ENCODE data around the gene VAC14.

The VAC14 gene

DNA sequence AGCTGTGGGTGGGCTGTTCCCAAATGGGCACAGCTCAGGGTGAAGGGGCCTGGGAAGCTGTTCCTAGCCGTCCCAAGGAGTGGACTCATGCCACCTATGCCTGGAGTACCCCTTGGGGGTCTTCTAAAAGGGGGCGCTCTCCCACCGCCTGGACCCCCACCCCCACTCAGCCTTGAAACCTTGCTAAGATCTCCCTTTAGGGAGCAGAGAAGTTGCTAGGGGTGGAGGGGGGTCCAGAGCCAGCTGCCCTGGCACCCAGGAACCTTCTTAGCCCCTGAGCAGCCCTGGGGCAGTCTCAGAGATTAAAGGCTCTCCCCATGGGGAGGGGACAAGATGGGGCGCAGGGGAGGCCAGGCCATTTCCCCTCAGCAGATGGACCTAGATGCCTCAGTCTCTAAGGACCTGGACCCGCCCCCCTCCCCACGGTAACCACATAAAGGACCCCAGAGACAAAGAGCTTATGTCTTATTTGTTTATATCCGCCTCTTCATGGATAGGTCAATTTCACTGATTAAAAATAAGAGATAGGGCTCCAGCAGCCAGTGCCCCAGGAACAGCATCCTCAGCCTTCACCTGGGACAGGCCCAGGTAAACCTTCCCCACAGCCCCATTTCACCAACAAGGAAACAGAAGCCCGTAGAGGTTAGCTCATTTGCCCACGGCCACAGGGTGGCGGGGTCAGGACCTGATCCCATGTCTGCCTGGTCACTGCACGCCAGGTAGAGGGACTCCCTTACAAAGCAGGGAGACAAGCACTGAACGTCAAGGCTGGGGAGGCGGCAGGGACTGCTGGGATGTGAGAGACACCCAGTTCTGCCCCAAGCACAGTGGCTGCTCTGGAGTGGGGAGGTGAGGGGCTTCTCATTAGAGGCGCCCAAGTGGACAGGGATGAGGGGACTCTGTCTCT lies 118.5 kb downstream of the VAC14 start:
- Histone ChIP-seq H3K9me3 (no peaks in the 10 kb centered on the region), H3K9ac (peak overlapping the region; percentile 40; the same call in 1 of the 2 replicates), H3K4me3 (no peak overlapping the region), H3K27me3 (no peaks in the 10 kb centered on the region), H3K4me1 (peaks cover 73% of the 10 kb centered on the region), H3K36me3 (peaks cover 56% of the 10 kb centered on the region), H3K27ac (peak overlapping the region; percentile 55), H4K20me1 (peaks cover 71% of the 10 kb centered on the region), H3K4me2 (peak overlapping the region; percentile 98)
- no peak for TF ChIP-seq Cebpa-rat (IDR thresholded peaks at IDR 0.05)

DNA sequence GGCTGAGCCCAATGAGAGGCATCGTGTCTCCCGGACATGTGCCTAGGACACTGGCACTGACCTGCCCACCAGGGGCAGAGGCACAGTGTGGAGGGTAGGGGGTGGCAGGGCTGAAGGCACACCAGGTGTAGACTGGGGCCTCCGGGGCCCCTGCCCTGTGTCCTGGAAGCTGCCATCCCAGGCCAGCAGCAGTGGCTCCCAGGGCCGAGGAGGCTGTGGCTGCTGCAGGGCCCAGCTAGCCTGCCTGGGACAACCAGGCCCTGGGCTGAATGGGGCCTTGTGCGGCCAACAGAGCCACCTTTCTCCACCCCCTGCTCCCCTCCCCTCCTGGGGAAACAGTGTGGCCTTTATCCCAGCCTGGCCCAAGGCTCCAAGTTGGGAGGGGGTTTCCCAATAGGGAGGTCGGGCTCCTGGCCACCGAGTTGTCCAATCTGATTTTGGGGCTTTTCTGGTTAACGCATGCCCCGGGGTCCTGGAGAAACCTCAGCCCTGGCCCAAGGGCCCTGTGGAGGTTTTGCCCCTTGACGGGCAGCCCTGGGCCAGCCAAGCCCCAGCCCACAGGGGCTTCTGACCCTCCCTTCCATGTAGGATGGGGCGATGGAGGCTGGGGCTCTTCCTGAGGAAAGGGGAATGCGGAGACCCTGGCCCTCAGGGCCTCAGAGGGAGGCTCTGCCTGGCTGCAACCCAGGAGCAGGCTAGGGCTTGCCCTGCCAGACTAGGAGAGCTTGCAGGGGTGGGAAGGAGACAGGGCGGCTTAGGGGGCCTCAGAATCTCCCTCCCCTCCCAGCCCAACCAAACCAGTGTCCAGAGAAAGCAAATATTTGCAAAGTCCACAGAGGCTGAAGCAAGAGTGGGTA lies 119.3 kb downstream of the VAC14 start:
- Histone ChIP-seq H3K9me3 (no peaks in the 10 kb centered on the region), H3K36me3 (peaks cover 65% of the 10 kb centered on the region), H4K20me1 (peaks cover 74% of the 10 kb centered on the region), H3K9ac (peak overlapping the region; percentile 41; the same call in 1 of the 2 replicates), H3K4me1 (peaks cover 64% of the 10 kb centered on the region), H3K27ac (peak overlapping the region; percentile 55), H3K4me3 (no peak overlapping the region; the same call in 1 of the 2 replicates), H3K4me2 (peak overlapping the region; percentile 98), H3K27me3 (no peaks in the 10 kb centered on the region)
- no peak for TF ChIP-seq Cebpa-rat (IDR thresholded peaks at IDR 0.05)

- Histone ChIP-seq H3K36me3 (peaks cover 74% of the 10 kb centered on the region), H4K20me1 (peaks cover 81% of the 10 kb centered on the region), H3K9me3 (no peaks in the 10 kb centered on the region), H3K27ac (peak overlapping the region; percentile 55), H3K9ac (0 out of 2 replicates have a peak overlapping the region, but pooled peaks have one; percentile 41), H3K4me2 (peak overlapping the region; percentile 98), H3K4me1 (peaks cover 58% of the 10 kb centered on the region), H3K4me3 (no peak overlapping the region), H3K27me3 (no peaks in the 10 kb centered on the region)
- no peak for TF ChIP-seq Cebpa-rat (IDR thresholded peaks at IDR 0.05)
Measured at GRCh38 chr16:70680495-70681381, 120.2 kb downstream of the VAC14 start.

DNA sequence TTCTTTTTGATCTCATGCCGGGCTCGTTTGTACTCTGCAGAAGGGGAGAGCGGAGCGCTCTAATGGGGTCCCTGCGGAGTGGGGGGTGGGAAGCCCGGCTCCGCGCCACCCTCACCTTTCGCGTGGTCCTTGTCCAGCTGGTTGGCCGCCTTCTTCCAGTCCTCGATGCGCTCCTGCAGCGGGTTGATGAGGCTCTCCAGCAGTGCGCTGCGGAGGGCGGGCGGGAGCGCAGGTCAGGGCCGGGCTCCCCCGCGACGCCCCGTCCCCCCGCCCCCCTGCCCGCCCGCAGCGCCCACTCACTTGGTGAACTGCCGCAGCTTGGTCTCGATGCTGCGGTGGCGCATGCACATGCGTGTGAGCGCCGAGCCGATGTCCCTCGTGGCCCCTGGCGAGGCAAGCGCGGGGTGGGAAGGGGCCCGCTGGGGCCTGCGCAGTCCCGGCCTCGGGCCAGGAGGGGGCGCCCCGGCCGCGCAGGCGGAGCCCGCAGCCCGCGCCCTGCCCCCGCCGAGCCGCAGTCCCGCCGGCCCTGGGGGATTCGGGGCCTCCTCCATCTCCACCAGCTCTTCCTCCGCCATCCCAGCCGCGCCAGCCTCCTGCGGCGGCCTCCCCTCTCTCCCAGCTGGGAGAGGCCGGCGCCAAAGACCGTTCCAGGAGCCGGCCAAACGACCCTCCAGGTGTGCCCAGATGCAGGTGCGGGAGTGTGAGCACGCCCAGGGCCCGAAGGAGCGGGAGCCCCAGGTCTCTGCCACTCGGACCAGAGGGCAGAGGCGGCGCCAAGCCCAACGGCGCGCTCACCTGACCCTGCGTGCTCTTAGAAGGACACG lies 121.1 kb downstream of the VAC14 start:
- H3K36me3 ChIP-seq: peaks cover 83% of the 10 kb centered on the region
- H3K4me2 ChIP-seq: peak overlapping the region; percentile 44
- H3K9ac ChIP-seq: no peak overlapping the region; the same call in 1 of the 2 replicates
- H3K9me3 ChIP-seq: no peaks in the 10 kb centered on the region
- H3K4me1 ChIP-seq: peaks cover 58% of the 10 kb centered on the region
- H4K20me1 ChIP-seq: peaks cover 89% of the 10 kb centered on the region
- no peak overlapping the region for H3K27ac ChIP-seq
- H3K27me3 ChIP-seq: no peaks in the 10 kb centered on the region
- H3K4me3 ChIP-seq: no peak overlapping the region
- TF ChIP-seq Cebpa-rat (IDR thresholded peaks at IDR 0.05): no peak

DNA sequence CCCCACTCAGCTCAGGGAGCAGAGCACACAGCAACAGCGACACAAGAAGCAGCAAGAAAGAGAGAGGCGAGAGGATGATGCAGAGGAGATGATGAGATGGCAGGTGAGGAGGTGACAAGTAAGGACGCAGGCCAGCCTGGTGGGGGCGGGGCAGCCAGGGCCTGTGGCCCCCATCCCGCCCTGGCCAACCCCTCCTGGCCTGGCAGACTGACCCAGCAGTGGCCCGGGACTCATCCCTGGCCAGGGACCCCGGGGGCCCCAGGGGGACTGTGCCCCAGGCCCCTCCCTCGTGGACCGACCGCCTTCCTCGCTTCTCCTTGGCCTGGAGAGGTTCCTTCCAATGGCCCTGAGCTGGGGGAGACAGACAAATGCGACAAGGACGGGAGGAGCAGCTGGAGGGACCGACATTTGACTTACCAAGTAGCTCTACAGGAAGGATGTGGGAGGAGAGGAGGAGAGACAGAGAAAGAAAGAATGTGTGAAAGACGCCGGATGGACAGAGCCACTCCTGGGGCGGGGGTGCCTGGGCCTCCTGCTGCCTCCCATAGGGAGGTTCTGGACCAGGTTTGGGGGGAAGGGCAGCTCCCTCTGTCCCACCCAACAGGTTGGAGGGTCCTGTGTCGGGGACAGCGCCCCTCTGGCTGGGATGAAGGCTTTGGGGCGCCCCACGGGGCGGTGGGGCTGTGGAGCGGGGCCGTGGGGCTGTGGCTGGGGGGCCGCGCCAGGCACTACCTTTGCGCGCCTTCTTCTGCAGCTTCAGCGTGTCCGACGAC lies 121.9 kb downstream of the VAC14 start:
- Histone ChIP-seq H3K9me3 (no peaks in the 10 kb centered on the region), H3K27ac (0 out of 2 replicates have a peak overlapping the region, but pooled peaks have one; percentile 30), H3K27me3 (no peaks in the 10 kb centered on the region), H3K4me3 (no peak overlapping the region), H3K4me2 (peak overlapping the region; percentile 44), H3K9ac (no peak overlapping the region; the same call in 1 of the 2 replicates), H3K4me1 (peaks cover 50% of the 10 kb centered on the region), H3K36me3 (peaks cover 91% of the 10 kb centered on the region), H4K20me1 (peaks cover 89% of the 10 kb centered on the region)
- TF ChIP-seq Cebpa-rat (IDR thresholded peaks at IDR 0.05): no peak

DNA sequence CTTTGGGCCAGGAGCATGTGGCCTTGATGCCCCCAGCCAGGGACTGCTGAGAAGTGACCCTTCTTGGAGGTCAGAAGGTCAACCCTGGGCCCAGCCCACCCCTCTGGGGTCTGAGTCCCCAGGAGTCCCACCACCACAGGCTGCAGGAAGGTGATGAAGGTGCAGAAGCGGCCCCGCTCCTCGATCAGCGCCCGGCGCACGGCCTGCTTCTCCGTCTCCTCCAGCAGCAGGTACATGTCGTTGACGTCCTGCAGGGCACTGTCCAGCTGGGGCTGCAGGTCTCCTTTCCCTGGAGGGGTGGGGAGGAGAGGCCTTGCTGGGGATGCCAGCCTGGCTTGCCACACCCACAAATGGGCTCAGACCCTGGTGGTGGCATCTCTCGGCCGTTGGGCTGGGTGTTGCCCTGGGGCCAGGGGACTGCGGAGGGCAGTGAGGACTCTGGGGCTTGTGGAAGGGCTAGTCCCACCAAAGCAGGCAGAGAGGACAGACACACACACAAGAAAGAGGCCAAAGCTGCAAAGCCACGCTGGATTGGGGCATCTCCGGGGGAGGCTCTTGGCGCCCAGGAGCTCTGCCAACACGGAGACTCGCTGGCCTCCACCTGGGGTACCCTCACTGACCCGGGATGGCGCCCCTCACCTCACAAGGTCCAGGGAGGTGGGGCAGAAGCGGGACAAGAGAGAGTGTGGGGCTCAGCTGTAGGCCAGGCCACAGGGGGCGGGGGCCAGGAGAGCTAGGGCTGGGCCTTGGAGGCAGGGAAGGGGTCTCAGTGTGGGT lies 122.6 kb downstream of the VAC14 start:
- Histone ChIP-seq H3K27ac (no peak overlapping the region), H3K4me3 (no peak overlapping the region), H3K4me2 (no peak overlapping the region), H4K20me1 (peaks cover 84% of the 10 kb centered on the region), H3K27me3 (no peaks in the 10 kb centered on the region), H3K36me3 (peaks cover 88% of the 10 kb centered on the region), H3K4me1 (peaks cover 42% of the 10 kb centered on the region), H3K9ac (no peak overlapping the region), H3K9me3 (no peaks in the 10 kb centered on the region)
- TF ChIP-seq Cebpa-rat (IDR thresholded peaks at IDR 0.05): no peak

DNA sequence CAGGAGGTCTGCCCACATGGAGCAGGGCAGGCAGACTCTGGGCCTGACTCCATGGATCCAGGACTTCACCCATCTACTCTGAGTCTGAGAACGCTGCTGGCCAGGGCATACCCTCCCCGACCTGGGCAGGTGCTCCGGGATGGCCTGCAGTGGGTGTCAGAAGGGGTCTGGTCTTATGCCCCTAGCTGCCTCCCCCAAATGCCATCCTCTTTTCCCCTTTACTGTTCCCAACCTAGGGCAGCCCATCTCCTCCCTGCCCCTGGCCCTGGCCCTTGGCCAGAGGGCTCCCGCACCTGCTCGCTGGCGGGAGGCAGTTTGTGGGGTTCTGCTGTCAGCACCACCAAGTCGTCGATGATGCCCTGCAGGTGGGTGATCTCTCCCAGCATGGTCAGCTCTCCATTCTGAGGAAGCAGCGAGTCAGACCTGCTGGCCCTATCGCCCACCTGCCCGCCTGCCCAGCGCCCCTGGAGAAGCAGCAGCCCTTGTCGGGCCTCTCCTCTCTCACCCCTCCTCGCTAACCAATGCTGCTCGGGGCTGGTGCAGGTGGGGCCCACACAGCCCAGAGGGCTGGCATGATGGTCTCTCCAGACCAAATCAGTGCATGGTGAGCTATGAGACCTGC lies 123.3 kb downstream of the VAC14 start:
- Histone ChIP-seq H3K4me3 (no peak overlapping the region), H3K9ac (no peak overlapping the region), H3K27ac (no peak overlapping the region), H3K27me3 (no peaks in the 10 kb centered on the region), H3K4me1 (peaks cover 35% of the 10 kb centered on the region), H3K9me3 (no peaks in the 10 kb centered on the region), H3K36me3 (peaks cover 89% of the 10 kb centered on the region), H4K20me1 (peaks cover 77% of the 10 kb centered on the region), H3K4me2 (no peak overlapping the region)
- TF ChIP-seq Cebpa-rat (IDR thresholded peaks at IDR 0.05): no peak
